CD4-positive, CD25-positive, alpha-beta regulatory T cell (primary cell): ENCODE data around the gene PSORS1C2. TPM values are rescaled to one million over a fixed set of nuclear protein-coding genes. Genes with fewer than 3 reads are reported as not detected.
A peak's percentile ranks its signal among the peaks of the same experiment; 100 is the strongest.

Experiments used
- ATAC-seq, 2 donors: fragments of 150-1000 bp; cut with Tn5 transposase; one replicate each; pipeline ENCODE4 v1.10.0; 2021; ENCODE audit warnings: low read depth in 2 of 2, moderate number of reproducible peaks in 2 of 2, moderate library complexity in 1 of 2
- DNase-seq, 3 donors: peaks; one replicate each; pipeline versions ENCODE4 v3.0.0 to v3.0.0-alpha.2; 2012 to 2022; ENCODE audit warnings: mixed read lengths in 1 of 3
- H3K27ac ChIP-seq: one replicate; pipeline ENCODE4 v1.7.0; 2013; ENCODE audit warnings: mild to moderate bottlenecking, low read length; ENCODE audit not compliant: insufficient read depth, poor library complexity, severe bottlenecking
- H3K27me3 ChIP-seq: one replicate; pipeline ENCODE4 v1.7.0; 2013; ENCODE audit warnings: low read length; ENCODE audit not compliant: control insufficient read depth, insufficient read depth
- H3K36me3 ChIP-seq: one replicate; pipeline ENCODE4 v1.7.0; 2013; ENCODE audit warnings: mild to moderate bottlenecking, low read length, moderate library complexity; ENCODE audit not compliant: control insufficient read depth, insufficient read depth
- H3K4me1 ChIP-seq: 2 replicates; pipeline ENCODE4 v1.7.0; 2013; ENCODE audit warnings: mild to moderate bottlenecking, low read length; ENCODE audit not compliant: insufficient read depth, control insufficient read depth, poor library complexity, severe bottlenecking
- H3K4me3 ChIP-seq: one replicate; pipeline ENCODE4 v1.7.0; 2013; ENCODE audit warnings: low read depth, mild to moderate bottlenecking, low read length, moderate library complexity
- H3K9me3 ChIP-seq, 2 experiments: 1 replicate in 1 of 2; 2 replicates in 1 of 2; pipeline ENCODE4 v1.7.0; 2013; ENCODE audit warnings: low read length in 2 of 2, mild to moderate bottlenecking in 1 of 2, moderate library complexity in 1 of 2; ENCODE audit not compliant: control insufficient read depth in 2 of 2
- H3K27ac Mint-ChIP-seq, 3 donors: one replicate each; pipeline ENCODE4 v1.8.0; 2020 to 2022; ENCODE audit warnings: mild to moderate bottlenecking in 3 of 3, mixed read lengths in 3 of 3, moderate library complexity in 2 of 3
- H3K27me3 Mint-ChIP-seq: one replicate; pipeline ENCODE4 v1.8.0; 2022; ENCODE audit warnings: mild to moderate bottlenecking, mixed read lengths
- H3K36me3 Mint-ChIP-seq: one replicate; pipeline ENCODE4 v1.8.0; 2020; ENCODE audit warnings: mixed read lengths
- H3K4me1 Mint-ChIP-seq, 4 donors: one replicate each; pipeline ENCODE4 v1.8.0; 2020 to 2022; ENCODE audit warnings: mixed read lengths in 4 of 4, mild to moderate bottlenecking in 1 of 4
- H3K4me3 Mint-ChIP-seq, 4 donors: one replicate each; pipeline ENCODE4 v1.8.0; 2020 to 2022; ENCODE audit warnings: mild to moderate bottlenecking in 4 of 4, mixed read lengths in 4 of 4, moderate library complexity in 3 of 4
- H3K9me3 Mint-ChIP-seq, 7 donors: one replicate each; pipeline ENCODE4 v1.8.0; 2020 to 2022; ENCODE audit warnings: mixed read lengths in 7 of 7, mild to moderate bottlenecking in 3 of 7, moderate library complexity in 2 of 7
- polyA plus RNA-seq, 4 donors: library from polyadenylated mRNA; unstranded; fragments of 300-500 nt; fragmentation: Illumina TruSeq; gene quantifications; one replicate each; pipeline ENCODE4 v1.2.3, GENCODE V29; 2021
- total RNA-seq: library from RNA; stranded (reverse); gene quantifications from one replicate; pipeline ENCODE4 v1.2.3, GENCODE V29; 2022

Gene PSORS1C2
- total and polyA plus RNA-seq, 5 donors from 2014 or later: not detected

DNA sequence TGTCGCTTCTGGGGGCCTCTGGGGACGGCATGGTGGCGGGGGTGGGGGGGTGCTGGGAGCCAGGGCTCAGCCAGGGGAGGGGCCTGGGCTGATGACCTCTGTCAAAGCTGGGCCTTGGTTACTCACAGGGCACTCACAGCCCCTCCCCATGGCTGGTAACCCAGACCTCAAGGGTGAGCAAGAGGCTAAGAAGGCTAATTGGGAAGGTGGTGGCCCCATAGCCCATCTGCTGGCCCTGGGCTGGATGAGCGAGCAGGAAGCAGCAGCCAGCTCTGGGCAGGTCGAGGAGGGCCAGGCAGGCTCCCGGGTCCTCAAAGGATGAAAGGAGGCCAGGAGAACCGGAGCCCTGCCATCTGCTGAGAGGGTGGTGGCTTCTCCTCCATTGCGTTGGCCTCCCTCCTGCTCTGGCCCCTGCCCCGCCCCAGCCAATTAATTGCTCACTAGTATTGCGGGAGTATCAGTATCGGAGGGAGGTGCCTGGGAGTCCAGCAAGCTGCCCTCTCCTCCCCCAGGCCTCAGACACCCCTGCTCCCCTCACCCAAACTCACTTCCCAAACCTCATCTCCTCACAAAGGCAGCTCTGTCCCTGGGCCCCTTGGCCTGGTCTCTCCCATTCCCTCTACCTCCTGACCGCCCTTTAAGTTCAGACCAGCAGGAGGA is 17.6 kb downstream of the PSORS1C2 start:
- DNase-seq: no peak
- Histone ChIP-seq H3K4me1 (no peaks in the 10 kb centered on the region), H3K4me3 (no peak overlapping the region), H3K36me3 (no peaks in the 10 kb centered on the region), H3K9me3 (no peaks in the 10 kb centered on the region), H3K27me3 (no peaks in the 10 kb centered on the region), H3K27ac (no peak overlapping the region)
- Mint-ChIP-seq H3K27me3 (peaks cover 10% of the 10 kb centered on the region), H3K4me1 (peaks cover 0 to 2% (median 0%) of the 10 kb centered on the region in 4 donors), H3K27ac (no peak overlapping the region), H3K36me3 (no peaks in the 10 kb centered on the region), H3K9me3 (peaks cover 0 to 1% (median 0%) of the 10 kb centered on the region in 7 donors), H3K4me3 (no peak overlapping the region)
- no peak for ATAC-seq

DNA sequence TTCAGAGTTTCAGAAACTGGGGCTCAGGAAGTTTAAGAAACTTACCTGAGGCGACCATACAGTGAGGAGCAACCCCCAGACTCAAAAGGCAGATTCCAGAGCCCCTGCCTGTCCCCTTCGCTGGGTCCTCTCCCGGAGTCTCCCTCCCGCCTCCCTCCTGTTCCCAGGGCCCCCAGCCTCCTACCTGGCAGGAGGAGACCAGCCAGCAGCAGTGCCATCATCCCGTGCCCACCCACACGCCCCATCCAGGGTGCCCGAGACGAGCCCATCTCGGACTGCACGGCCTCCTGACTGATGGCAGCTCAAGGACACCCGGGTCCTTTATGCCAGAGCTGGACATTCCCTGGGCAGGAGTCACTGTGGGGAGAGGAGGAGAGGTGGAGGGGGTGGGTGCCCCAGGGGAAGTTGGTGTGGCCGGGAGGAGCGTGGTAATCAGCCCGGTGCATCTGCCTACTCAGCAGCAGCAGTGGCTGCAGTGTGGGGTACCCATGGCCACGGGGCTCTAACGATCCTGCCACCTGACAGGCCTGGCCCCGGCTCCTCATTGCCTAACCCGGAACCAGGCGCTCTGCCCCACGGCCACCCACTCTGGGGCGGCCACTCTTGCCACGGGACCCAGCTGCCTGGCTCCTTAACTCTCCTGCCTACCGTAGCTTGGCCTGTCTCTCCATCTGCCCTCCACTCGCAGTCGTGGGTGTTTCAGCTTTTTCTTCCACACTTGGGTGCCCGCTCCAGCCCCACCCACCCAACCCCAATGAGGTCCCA is 18.5 kb downstream of the PSORS1C2 start, which contains the start of gene CDSN:
Gene CDSN (minus strand): TSS at position 296 of the 765 bp plus-strand sequence. CDS start 27 bp downstream, at position 269.
- ATAC-seq (no peak), DNase-seq (no peak)
- peaks cover 12% of the 10 kb centered on the region for H3K27me3 Mint-ChIP-seq
- no peaks in the 10 kb centered on the region for H3K36me3 Mint-ChIP-seq
- no peak within 1 kb of the TSS for H3K27ac Mint-ChIP-seq
- no peak within 1 kb of the TSS for H3K4me3 ChIP-seq
- H3K36me3 ChIP-seq: no peaks in the 10 kb centered on the region
- no peaks in the 10 kb centered on the region for H3K4me1 ChIP-seq
- no peaks in the 10 kb centered on the region for H3K9me3 ChIP-seq
- H3K4me3 Mint-ChIP-seq: no peak within 1 kb of the TSS
- peaks cover 0 to 1% (median 0%) of the 10 kb centered on the region in 7 donors for H3K9me3 Mint-ChIP-seq
- no peaks in the 10 kb centered on the region for H3K4me1 Mint-ChIP-seq
- no peak within 1 kb of the TSS for H3K27ac ChIP-seq
- H3K27me3 ChIP-seq: no peaks in the 10 kb centered on the region

GRCh38 chr6:31118178-31118577 is 20.7 kb downstream of the PSORS1C2 start:
- ATAC-seq: no peak
- Histone ChIP-seq H3K27me3 (no peaks in the 10 kb centered on the region), H3K9me3 (no peaks in the 10 kb centered on the region), H3K36me3 (no peaks in the 10 kb centered on the region), H3K27ac (no peak overlapping the region), H3K4me1 (no peaks in the 10 kb centered on the region), H3K4me3 (no peak overlapping the region)
- H3K27ac Mint-ChIP-seq: peak overlapping the region in 1 of 3 donors; percentile 44
- no peaks in the 10 kb centered on the region for H3K36me3 Mint-ChIP-seq
- H3K9me3 Mint-ChIP-seq: peaks cover 0 to 1% (median 0%) of the 10 kb centered on the region in 7 donors
- peaks cover 0 to 8% (median 1%) of the 10 kb centered on the region in 4 donors for H3K4me1 Mint-ChIP-seq
- DNase-seq: no peak
- no peak overlapping the region for H3K4me3 Mint-ChIP-seq
- H3K27me3 Mint-ChIP-seq: peaks cover 16% of the 10 kb centered on the region

DNA sequence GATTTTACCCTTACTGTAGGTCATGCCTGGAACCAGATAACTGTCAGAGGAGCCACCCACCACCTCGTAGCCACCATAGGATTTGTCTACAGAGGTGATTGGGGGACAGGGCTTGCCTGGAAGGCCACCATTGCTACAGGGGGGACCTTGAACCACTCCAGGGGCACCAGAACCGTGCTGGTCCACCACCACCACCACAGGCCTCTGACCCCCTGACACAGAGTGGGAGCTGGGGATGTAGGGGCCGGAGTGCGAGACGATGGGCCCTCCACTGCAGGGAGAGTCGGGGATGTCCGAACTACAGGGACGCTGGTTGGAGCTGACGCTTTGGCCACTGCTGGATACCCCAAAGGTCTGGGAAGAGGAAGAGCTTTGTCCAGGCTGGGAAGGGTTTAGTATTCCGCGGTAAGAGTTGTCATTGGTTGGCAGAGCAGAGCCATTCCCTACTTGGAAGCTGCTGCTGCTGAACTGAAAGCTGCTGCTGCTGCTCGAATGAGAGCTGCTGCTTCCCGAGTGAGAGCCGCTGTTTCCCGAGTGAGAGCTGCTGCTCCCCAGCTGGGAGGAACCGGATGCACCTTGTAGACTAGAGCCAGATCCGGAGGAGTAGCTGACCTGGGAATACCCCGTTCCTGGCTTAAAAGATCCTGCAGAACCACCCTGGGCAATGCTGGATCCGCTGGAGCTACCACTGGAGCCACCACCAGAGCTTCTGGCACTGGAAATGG is 22.0 kb downstream of the PSORS1C2 start:
- no peaks in the 10 kb centered on the region for H3K27me3 ChIP-seq
- Mint-ChIP-seq H3K36me3 (no peaks in the 10 kb centered on the region), H3K27ac (peak overlapping the region in 1 of 3 donors; percentile 26), H3K9me3 (no peaks in the 10 kb centered on the region), H3K27me3 (peaks cover 14% of the 10 kb centered on the region), H3K4me1 (peaks cover 0 to 8% (median 1%) of the 10 kb centered on the region in 4 donors), H3K4me3 (no peak overlapping the region)
- H3K27ac ChIP-seq: no peak overlapping the region
- H3K4me1 ChIP-seq: no peaks in the 10 kb centered on the region
- no peaks in the 10 kb centered on the region for H3K9me3 ChIP-seq
- H3K4me3 ChIP-seq: no peak overlapping the region
- H3K36me3 ChIP-seq: no peaks in the 10 kb centered on the region
- DNase-seq: no peak
- ATAC-seq: no peak

GRCh38 chr6:31115941-31116560 is 22.8 kb downstream of the PSORS1C2 start:
- H3K9me3 ChIP-seq: no peaks in the 10 kb centered on the region
- H3K27ac ChIP-seq: no peak overlapping the region
- H3K4me3 ChIP-seq: no peak overlapping the region
- H3K27me3 ChIP-seq: no peaks in the 10 kb centered on the region
- H3K36me3 Mint-ChIP-seq: no peaks in the 10 kb centered on the region
- ATAC-seq (no peak), DNase-seq (no peak)
- no peaks in the 10 kb centered on the region for H3K4me1 ChIP-seq
- H3K27ac Mint-ChIP-seq: no peak overlapping the region
- peaks cover 0 to 8% (median 1%) of the 10 kb centered on the region in 4 donors for H3K4me1 Mint-ChIP-seq
- no peaks in the 10 kb centered on the region for H3K9me3 Mint-ChIP-seq
- no peaks in the 10 kb centered on the region for H3K36me3 ChIP-seq
- H3K27me3 Mint-ChIP-seq: peaks cover 11% of the 10 kb centered on the region
- H3K4me3 Mint-ChIP-seq: no peak overlapping the region

GRCh38 chr6:31114970-31115849 is 23.7 kb downstream of the PSORS1C2 start:
- peak overlapping the region; percentile 50 to 77 (median 57) for H3K27ac Mint-ChIP-seq
- peaks cover 0 to 8% (median 1%) of the 10 kb centered on the region in 4 donors for H3K4me1 Mint-ChIP-seq
- DNase-seq: peak in 1 of 3 donors; percentile 28
- no peaks in the 10 kb centered on the region for H3K9me3 ChIP-seq
- H3K36me3 ChIP-seq: no peaks in the 10 kb centered on the region
- H3K4me3 ChIP-seq: no peak overlapping the region
- H3K36me3 Mint-ChIP-seq: no peaks in the 10 kb centered on the region
- peak in 1 of 2 donors; percentile 42 for ATAC-seq
- no peak overlapping the region for H3K27ac ChIP-seq
- no peaks in the 10 kb centered on the region for H3K27me3 ChIP-seq
- H3K4me3 Mint-ChIP-seq: no peak overlapping the region
- no peaks in the 10 kb centered on the region for H3K9me3 Mint-ChIP-seq
- H3K27me3 Mint-ChIP-seq: peaks cover 11% of the 10 kb centered on the region
- no peaks in the 10 kb centered on the region for H3K4me1 ChIP-seq

DNA sequence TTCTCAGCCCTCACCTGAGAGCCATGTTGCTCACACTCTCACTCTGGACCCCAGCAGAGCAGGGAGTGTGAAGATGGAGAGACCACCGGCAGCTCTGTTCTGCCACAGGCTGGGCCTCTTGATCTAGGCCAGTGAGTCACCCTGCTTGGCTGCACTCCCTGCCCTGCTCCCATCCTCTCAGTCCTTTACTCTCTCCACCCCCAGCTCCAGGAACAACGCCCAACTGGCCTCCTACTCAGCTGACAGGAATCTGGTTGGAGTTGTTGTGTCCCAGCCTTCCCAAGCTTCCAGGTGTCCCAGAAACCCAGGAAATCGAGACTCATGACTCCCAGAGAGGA is 24.4 kb downstream of the PSORS1C2 start, which contains the start of gene PSORS1C1:
Gene PSORS1C1 (plus strand): TSS at position 260 of the 338 bp plus-strand sequence. CDS start 14,833 bp downstream, outside the sequence.
- Mint-ChIP-seq H3K9me3 (no peaks in the 10 kb centered on the region), H3K4me3 (no peak within 1 kb of the TSS), H3K36me3 (no peaks in the 10 kb centered on the region), H3K27ac (peak within 1 kb of the TSS; percentile 50 to 77 (median 57)), H3K4me1 (peaks cover 0 to 8% (median 1%) of the 10 kb centered on the region in 4 donors), H3K27me3 (peaks cover 14% of the 10 kb centered on the region)
- no peak within 1 kb of the TSS for H3K27ac ChIP-seq
- no peaks in the 10 kb centered on the region for H3K27me3 ChIP-seq
- H3K9me3 ChIP-seq: no peaks in the 10 kb centered on the region
- DNase-seq (no peak), ATAC-seq (no peak)
- H3K36me3 ChIP-seq: no peaks in the 10 kb centered on the region
- no peaks in the 10 kb centered on the region for H3K4me1 ChIP-seq
- H3K4me3 ChIP-seq: no peak within 1 kb of the TSS
